Measurements from ENCODE around the gene ORM2. TPM values are rescaled to one million over a fixed set of nuclear protein-coding genes. Genes with fewer than 3 reads are reported as not detected.

Gene ORM2
- total and polyA plus RNA-seq, 2 of the 8 experiments (the other 6 are each of a cell fraction or from before 2014, with no cell fraction given): 1.3 TPM; not detected in 1

DNA sequence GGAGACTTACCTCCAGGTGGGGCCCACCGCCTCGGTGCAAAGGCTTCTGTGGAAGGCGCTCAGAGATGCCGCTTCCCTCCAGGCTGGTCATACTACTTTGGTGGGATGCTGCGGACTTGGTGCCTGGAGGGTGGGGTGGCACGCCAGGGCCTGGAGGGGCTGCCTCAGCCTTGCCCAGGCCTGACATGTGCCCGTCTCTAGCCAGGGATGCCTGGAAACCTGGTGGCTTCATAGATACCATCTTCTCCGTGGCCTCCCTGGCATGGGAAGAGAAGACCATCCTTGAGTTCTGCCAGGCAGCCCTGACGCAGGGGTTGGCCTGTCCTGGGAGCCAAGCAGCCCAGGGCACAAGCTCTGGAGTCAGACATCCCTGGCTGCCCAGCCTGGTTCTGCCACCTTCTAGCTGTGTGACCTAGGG is 28.3 kb downstream of the ORM2 start (continued):
- TF ChIP-seq BRCA1 (IDR thresholded peaks at IDR 0.05; ENCODE audit: low read depth, low read length) (no peak), ATF3 (IDR thresholded peaks at IDR 0.05; ENCODE audit: insufficient read depth, low read depth, low read length) (no peak), RNF2 (IDR thresholded peaks at IDR 0.05; ENCODE audit: borderline replicate concordance, low read depth, low read length, missing control alignments, poor library complexity, severe bottlenecking) (no peak), TAF1 (IDR thresholded peaks at IDR 0.05; ENCODE audit: low read depth, low read length) (no peak)
